HG03520 (cell line): ENCODE results near the gene ARHGAP10.

Experiments
- ATAC-seq: cut with Tn5 transposase; IDR thresholded peaks from one replicate; pipeline ENCODE4 v1.9.1; 2021; ENCODE audit warnings: mild to moderate bottlenecking, moderate library complexity; ENCODE audit not compliant: unreplicated experiment

Gene ARHGAP10

DNA sequence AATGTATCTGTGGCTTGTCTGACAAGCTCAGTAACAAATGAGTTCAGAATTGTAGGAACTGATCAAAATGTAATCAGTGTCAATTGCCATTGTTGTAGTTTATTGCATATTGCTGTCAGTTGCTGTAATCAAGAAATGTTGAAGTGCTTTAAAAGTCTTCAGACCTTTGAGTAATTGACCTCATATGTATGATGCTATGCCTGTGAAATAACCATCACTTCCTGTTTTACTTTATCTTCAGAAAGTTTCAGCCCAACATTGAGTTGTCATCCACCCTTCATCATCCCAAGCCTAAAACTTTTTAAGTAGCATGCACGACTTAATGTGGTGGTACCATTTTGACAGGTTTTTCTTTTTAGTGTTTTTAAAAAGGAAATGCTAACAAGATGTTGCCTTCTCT, 212.4 kb downstream of the ARHGAP10 start:
- no peak for ATAC-seq

- ATAC-seq = no peak
Measured at GRCh38 chr4:147944670-147945260, 212.9 kb downstream of the ARHGAP10 start.

DNA sequence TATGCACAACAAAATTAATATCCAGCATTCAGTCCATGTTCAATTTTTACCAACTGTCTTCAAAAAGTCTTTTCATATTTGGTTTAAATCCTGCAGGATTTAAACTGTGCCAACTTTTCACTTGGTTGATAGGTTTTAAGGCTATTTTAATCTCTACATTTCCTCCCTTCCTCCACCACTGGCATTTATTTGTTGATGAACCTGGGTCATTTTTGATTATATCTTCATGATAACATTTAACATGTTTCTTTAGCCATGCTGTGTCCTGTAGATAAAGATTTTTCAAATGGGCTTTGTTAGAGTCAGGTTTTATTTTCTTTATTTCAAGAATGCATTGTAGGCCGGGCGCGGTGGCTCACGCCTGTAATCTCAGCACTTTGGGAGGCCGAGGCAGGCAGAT, 216.4 kb downstream of the ARHGAP10 start:
- no peak for ATAC-seq

DNA sequence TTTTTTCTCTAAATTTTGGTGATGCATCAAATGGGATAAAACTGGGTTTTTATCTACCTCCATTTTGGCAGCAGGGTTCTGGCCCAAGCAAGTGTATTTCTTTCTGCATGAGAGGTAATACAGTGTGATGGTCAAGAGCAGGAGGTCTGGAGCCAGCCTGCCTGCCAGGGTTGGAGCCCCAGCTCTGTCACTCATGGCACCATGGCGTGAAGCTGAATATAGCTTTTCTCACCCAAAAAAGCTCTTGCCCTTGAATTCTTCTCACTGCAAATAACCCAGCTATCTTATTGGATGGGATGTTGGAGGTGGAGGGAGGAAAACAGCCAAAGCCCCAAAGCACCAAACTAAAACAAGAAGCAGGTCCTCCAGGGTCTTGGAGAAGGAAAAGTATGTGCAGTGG, 218.4 kb downstream of the ARHGAP10 start:
- no peak for ATAC-seq

GRCh38 chr4:147950841-147951240, 219.0 kb downstream of the ARHGAP10 start:
- ATAC-seq = no peak

DNA sequence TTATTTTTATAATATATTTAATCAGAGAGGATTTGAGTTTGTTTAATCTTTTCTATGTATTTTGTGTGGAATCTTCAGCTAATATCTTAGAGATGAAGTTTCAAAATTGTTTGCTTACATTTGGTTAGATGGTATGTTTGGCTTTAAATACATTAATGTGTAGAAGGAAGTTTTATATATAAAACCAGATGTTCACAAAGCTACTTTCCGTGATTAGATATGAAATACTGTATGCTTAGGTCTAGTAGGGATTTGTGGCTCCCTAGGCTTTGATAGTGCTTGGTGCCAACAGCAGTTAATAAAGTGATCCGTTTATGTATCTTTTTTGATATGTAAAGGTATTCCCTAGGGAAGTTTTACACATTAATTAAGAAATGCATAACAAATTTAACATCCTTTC, 223.0 kb downstream of the ARHGAP10 start:
- no peak for ATAC-seq

DNA sequence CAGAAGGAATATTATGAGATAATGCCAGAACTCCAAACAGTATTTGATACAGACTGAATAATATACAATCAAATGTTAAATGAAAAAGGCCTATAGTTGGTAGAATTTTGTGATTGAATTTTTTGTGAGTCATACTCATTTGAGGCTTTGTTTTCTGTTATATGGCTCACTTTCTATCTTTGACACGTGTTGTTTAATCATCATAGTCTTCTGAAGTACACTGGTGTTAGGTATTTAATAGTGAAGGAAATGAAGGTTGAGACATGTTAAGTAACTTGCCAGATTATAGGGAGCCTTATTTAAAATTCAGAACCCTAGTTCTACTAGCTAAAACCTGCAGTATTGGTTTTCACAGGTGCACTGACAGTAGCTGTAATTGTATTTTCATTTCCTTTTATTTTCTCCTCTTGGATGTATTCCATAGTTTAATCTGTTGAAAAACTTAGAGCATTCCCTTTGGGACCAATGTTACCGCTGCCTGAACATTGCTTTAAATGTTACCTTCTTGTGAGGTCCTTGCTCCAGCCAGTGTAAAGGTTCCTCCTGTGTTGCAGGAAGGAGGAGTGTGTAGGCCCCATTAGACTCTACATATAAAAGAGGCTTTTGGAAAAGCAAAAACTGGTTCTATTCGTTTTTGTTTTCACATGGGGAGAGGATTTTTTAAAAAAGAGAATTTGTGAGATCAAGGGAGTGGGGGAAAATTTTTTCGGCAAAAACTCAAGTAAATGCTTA, 224.1 kb downstream of the ARHGAP10 start:
- no peak for ATAC-seq

GRCh38 chr4:147957446-147957845, 225.6 kb downstream of the ARHGAP10 start:
- no peak for ATAC-seq

DNA sequence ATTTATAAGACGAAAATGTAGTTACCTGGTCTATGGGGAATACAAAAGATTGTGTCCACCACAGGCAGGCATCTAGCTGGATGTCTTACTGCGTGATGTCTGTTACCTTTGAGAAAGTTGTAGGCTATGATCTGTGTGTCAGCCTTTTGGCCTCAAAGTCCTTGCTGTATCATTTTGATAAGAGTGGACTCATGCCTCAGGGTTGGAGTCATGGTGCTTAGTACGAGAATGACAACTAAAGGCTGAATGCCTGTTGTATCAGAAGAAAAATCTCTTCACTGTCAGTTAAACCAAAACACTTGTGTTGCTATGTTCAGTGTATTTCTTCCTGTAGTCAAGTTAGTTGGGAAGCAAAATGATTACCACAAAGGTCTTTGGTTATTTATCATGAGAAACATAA, 226.2 kb downstream of the ARHGAP10 start:
- ATAC-seq = no peak

- ATAC-seq = no peak
Measured at GRCh38 chr4:147958489-147959065, 226.7 kb downstream of the ARHGAP10 start.

DNA sequence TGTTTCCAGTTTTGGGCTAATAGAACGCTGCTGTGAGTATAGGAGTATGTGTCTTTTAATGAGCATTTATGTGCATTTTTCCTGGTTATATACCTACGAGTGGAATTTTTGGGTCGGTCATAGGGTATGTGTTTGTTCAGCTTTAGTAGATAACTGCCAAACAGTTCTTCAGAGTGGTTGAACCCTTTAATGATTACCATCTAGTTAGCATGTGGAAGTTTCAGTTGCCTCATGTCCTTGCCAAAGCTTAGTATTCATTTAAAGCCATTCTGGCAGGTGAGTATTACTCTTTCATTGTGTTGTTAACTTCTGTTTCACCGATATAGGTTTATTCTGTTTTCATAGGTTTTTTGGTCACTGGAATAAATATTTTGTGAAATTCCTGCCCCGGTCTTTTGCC, 229.1 kb downstream of the ARHGAP10 start:
- ATAC-seq = no peak

GRCh38 chr4:147963839-147964238, 232.0 kb downstream of the ARHGAP10 start:
- no peak for ATAC-seq

- no peak for ATAC-seq
Measured at GRCh38 chr4:147964266-147964880, 232.5 kb downstream of the ARHGAP10 start.

- no peak for ATAC-seq
Measured at GRCh38 chr4:147965056-147965455, 233.2 kb downstream of the ARHGAP10 start.

DNA sequence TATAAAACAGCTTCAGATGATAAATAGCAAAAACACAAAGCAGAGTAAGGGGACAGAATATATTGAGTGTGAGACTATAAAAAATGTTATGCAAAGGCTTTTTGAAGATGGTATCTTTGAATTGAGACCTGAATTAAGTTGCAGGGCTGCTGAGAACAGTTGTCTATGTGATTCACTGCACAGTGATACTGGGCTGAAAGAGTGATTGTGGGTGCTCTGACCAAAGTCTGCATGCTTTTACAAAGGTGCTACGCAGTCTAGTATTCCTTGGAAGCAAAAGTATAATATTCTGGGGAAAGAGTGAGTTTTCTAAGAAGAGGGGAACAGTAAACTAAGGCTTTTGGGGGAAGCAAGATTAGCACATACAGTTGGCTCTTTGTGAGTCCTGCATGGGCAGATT, 234.0 kb downstream of the ARHGAP10 start:
- ATAC-seq = no peak

GRCh38 chr4:147968641-147969040, 236.8 kb downstream of the ARHGAP10 start:
- no peak for ATAC-seq

DNA sequence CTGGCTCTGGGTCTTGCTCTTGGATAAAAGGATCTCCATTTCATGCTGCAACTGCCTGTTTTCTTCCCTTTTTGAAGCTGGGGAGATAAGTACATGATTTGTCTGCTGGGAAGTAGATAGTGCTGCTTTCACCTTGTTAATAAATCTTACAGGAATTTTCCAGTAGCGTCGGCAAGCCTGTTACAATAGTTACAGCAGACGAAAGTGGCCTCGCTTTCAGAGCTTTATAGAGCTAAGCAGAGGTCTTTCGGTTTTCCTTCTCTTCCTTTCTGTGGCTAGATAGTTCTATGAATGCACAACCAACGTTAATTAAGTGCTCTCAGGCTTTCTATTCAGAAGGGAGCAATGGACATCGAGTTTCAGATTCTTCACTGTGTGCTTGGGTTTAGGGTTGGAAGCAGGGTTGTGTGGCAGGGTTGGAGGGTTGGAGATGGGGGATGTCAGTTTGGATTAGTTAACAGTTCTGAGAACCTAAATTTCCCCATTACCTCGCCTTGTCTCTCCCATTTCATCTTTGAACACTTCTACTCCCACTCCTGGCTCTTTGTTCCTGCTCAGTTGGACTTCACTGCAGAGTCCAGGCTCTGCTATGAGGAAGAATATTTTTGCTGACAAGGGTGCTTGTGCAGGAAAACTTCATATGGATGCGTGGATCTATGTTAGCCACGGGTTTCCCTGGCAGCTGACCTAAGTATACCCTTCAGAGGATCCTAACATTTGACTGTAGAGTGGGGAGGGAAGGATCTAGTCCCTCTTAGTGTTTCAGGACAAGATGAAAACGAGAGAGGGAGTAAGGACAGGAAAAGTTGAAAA, 237.9 kb downstream of the ARHGAP10 start:
- ATAC-seq = no peak

DNA sequence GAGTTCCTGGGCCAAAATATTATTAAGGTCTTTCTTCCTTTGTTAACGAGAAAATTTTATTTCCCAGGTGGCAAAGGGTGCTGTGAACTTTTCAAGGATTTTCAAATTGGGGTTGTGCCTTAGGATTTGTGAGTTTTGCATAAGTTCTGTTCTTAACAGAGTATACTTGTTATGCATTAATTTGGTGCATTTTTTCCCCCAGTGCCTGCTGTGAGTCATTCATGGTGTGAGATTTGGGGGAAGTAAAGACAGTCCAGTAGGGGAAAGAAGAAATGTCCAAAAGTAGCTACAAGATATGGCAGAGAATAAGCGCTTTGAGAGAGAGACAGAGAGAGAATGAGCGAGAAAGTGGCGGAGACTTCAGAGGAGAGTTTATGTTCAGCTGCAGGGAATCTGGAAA, 239.2 kb downstream of the ARHGAP10 start:
- no peak for ATAC-seq

DNA sequence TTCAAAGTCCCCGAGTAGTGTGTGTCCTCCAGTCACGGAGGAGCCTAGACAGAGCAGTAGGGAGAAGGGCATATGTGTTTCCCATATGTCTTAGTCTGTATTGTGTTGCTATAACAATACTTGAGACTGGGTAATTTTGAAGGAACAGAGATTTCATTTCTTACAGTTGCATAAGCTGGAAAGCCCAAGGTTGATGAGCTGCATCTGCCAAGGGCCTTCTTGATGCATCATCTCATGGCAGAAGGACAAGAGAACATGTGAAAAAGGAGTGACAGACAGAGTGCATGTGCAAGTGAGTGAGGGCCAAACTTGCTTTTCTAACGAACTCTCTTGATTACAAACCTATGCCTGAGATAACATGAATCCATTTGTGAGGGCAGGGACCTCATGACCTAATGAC, 243.4 kb downstream of the ARHGAP10 start:
- no peak for ATAC-seq

- ATAC-seq = no peak
Measured at GRCh38 chr4:147975933-147976928, 244.3 kb downstream of the ARHGAP10 start.
